GM18511 (cell line): ENCODE results near the gene DNAJC7.
A peak's percentile ranks its signal among the peaks of the same experiment; 100 is the strongest.
"Not testable (repeated sequence)": the region's sequence is repeated elsewhere in the genome, so short reads cannot be mapped to it uniquely, and the experiment has no call there.

Experiments used
- ATAC-seq: cut with Tn5 transposase; IDR thresholded peaks from one replicate; pipeline ENCODE4 v1.9.1; 2021; ENCODE audit warnings: mild to moderate bottlenecking, moderate library complexity; ENCODE audit not compliant: unreplicated experiment

Gene DNAJC7

GRCh38 chr17:41959030-41959335 lies 58.3 kb downstream of the DNAJC7 start:
- ATAC-seq = no peak

- ATAC-seq = no peak
These were observed 59.3 kb downstream of the DNAJC7 start for GRCh38 chr17:41957869-41958439.

GRCh38 chr17:41957031-41957868 lies 60.0 kb downstream of the DNAJC7 start:
- ATAC-seq = no peak

- ATAC-seq = no peak
These were observed 60.7 kb downstream of the DNAJC7 start for GRCh38 chr17:41956522-41956921.

- ATAC-seq = no peak
These were observed 68.3 kb downstream of the DNAJC7 start for GRCh38 chr17:41948762-41949460.

GRCh38 chr17:41944943-41945342 lies 72.3 kb downstream of the DNAJC7 start:
- ATAC-seq = no peak

GRCh38 chr17:41943492-41943891 lies 73.7 kb downstream of the DNAJC7 start:
- no peak for ATAC-seq

GRCh38 chr17:41942626-41943373 lies 74.4 kb downstream of the DNAJC7 start:
- no peak for ATAC-seq

- no peak for ATAC-seq
These were observed 76.1 kb downstream of the DNAJC7 start for GRCh38 chr17:41941168-41941567.

- no peak for ATAC-seq
These were observed 77.5 kb downstream of the DNAJC7 start for GRCh38 chr17:41939693-41940090.

- no peak for ATAC-seq
These were observed 78.1 kb downstream of the DNAJC7 start for GRCh38 chr17:41939044-41939692.

GRCh38 chr17:41937970-41938954 lies 79.0 kb downstream of the DNAJC7 start:
- no peak for ATAC-seq

- no peak for ATAC-seq
These were observed 81.6 kb downstream of the DNAJC7 start for GRCh38 chr17:41935641-41936040.

GRCh38 chr17:41932816-41933389 lies 84.3 kb downstream of the DNAJC7 start:
- ATAC-seq = no peak

- not testable (repeated sequence) for ATAC-seq
These were observed 85.5 kb downstream of the DNAJC7 start for GRCh38 chr17:41931715-41932114.

GRCh38 chr17:41930833-41931156 lies 86.4 kb downstream of the DNAJC7 start:
- peak; percentile 40 for ATAC-seq

- ATAC-seq = peak; percentile 98
These were observed 87.0 kb downstream of the DNAJC7 start, which contains the start of gene ODAD4 for GRCh38 chr17:41930009-41930832. TSS of gene ODAD4 (plus strand) at chr17:41930617. CDS start at chr17:41930724, 107 bp downstream.

GRCh38 chr17:41928693-41929251 lies 88.5 kb downstream of the DNAJC7 start:
- ATAC-seq = no peak
